Fibroblast of villous mesenchyme (primary cell): ENCODE data around the gene SIK2. TPM values are rescaled to one million over a fixed set of nuclear protein-coding genes. Genes with fewer than 3 reads are reported as not detected.

ENCODE experiments used
- DNase-seq: peaks from one replicate; pipeline ENCODE4 v3.0.0-alpha.2; 2010; ENCODE audit warnings: low read depth
- H3K4me3 ChIP-seq: 2 replicates; pipeline ENCODE4 v1.5.1; 2011; ENCODE audit warnings: low read depth, mild to moderate bottlenecking, low read length
- total RNA-seq: library from RNA; depleted of rRNA; stranded (reverse); fragments of >200 nt; gene quantifications from 2 replicates; pipeline ENCODE4 v1.2.3, GENCODE V29; 2012
- TF ChIP-seq, protein P1 (sequence below): IDR thresholded peaks from 2 replicates; pipeline ENCODE4 v1.5.1; 2012; ENCODE audit warnings: low read depth, mild to moderate bottlenecking, low read length; ENCODE audit not compliant: insufficient read depth

Gene SIK2
- total RNA-seq, 1 donor: 16.0 TPM

DNA sequence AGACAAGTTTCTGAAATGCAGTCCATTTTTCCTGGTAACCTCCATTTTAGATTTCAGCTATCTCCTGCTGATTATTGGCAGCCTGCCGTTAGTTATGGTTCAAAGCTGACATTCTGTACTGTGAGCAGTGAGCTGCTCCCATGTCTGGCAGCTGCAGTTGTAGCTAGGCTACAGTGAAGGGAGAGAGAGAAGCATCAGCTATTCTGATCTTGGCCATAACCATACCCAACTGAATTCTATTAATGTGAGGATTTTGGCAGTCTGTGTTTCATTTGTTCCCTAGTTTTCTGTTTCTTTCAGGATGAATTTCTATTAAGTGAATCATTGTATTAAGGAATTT lies 33.4 kb downstream of the SIK2 start:
- H3K4me3 ChIP-seq: no peak overlapping the region

DNA sequence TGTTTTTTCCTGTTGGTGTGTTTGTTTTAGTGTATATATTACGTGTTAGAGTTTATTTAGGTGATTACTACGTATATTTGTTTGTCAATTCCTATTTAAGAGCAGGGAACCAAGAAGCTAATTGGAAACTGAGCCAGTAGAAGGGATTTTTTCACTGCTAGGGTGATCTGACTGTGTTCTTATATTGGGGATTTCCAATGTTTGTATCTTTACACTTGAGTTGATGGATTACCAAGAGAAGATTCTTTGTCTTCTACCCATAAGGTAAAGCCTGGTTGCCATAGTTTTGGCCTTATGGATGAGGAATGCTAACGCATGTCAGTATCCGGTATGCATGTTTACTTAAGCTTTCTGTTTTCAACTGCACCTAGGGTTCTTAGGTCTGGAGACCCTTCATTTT lies 35.6 kb downstream of the SIK2 start:
- DNase-seq: no peak
- no peak overlapping the region for H3K4me3 ChIP-seq
- TF ChIP-seq, protein P1, sequence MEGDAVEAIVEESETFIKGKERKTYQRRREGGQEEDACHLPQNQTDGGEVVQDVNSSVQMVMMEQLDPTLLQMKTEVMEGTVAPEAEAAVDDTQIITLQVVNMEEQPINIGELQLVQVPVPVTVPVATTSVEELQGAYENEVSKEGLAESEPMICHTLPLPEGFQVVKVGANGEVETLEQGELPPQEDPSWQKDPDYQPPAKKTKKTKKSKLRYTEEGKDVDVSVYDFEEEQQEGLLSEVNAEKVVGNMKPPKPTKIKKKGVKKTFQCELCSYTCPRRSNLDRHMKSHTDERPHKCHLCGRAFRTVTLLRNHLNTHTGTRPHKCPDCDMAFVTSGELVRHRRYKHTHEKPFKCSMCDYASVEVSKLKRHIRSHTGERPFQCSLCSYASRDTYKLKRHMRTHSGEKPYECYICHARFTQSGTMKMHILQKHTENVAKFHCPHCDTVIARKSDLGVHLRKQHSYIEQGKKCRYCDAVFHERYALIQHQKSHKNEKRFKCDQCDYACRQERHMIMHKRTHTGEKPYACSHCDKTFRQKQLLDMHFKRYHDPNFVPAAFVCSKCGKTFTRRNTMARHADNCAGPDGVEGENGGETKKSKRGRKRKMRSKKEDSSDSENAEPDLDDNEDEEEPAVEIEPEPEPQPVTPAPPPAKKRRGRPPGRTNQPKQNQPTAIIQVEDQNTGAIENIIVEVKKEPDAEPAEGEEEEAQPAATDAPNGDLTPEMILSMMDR: no peak

More for the DNA sequence above, 33.4 kb downstream of the SIK2 start:
- peak; percentile 27 for DNase-seq
- TF ChIP-seq, protein P1: no peak

DNA sequence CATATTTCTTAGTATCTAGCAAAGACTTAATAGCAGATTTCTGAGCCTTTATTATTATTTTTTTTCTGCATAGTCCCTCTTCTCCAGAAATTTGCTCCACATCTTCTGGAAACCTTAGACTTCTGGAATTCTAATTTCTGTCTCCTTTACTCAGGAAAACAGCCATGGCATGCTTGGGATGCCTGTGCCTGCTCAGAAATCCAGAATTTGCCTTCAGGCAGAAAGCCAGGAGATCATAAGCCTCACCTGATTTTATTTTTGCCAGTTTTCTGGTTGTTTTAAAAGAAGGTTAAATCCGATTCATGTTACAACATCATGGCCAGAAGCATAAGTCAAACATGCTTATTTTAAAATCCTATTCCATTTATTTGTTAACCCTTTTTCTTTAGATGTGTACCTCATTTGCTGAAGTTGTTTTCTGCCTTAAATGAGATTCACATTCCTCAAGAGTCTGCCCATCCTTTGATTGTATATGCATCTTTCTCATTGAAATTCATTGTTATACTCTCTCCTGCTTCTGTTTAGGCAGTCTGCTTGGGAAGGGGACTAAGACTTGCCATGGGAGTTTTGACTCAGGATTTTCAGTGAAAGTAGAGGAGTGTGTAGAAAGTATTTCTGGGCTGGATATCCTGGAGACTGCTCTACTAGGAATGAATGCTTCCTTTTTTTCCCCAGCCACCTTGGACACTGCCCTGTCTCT lies 37.1 kb downstream of the SIK2 start:
- TF ChIP-seq, protein P1: no peak
- no peak for DNase-seq
- no peak overlapping the region for H3K4me3 ChIP-seq

DNA sequence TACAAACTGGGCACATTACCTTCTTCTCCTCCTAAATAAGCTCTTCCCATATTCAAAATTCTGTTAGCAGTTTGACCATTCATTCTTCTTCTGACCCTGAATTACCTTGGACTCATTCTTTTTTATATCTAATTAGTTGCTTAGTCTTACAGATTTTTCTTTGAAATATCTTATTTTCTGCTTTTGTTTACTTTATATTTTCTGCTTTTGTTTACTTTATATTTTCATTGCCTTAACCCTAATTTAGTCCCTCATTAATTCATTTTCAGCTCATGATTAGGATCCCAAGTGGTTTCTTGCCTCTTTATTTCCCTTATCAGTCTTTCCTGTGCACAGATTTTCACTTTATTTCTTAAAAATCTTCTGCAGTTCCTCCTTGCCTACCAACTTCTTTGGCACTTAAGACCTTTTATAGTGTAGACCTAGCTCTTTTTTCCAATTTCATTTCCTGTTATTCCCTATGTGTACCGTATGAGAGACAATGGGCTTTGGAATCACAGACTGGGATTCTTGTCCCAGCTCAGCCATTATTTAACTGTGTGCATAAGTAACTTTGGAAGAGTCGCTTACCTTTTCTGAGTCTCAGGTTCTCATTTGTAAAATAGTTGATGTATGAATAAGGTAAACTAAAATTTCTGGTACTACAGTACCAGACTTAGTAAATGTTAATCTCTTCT lies 39.2 kb downstream of the SIK2 start:
- no peak for DNase-seq
- TF ChIP-seq, protein P1: no peak
- H3K4me3 ChIP-seq: no peak overlapping the region

DNA sequence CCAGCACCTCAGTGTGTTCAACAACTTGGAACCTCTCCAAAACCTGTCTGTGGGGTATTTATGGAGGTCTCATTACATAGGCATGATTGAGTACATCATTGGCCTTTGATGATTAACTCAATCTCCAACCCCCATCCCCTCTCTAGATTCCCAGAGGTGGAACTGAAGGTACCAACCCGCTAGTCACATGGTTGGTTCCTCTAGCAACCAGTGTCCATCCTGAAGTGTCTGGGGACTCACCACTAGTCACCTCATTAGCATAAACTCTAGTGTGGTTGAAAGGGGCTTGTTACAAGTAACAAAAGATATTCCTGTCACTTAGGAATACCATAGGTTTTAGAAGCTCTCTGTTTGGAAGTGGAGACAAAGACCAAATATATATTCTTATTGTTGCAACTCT lies 40.3 kb downstream of the SIK2 start:
- DNase-seq: no peak
- TF ChIP-seq, protein P1: no peak
- H3K4me3 ChIP-seq: no peak overlapping the region

DNA sequence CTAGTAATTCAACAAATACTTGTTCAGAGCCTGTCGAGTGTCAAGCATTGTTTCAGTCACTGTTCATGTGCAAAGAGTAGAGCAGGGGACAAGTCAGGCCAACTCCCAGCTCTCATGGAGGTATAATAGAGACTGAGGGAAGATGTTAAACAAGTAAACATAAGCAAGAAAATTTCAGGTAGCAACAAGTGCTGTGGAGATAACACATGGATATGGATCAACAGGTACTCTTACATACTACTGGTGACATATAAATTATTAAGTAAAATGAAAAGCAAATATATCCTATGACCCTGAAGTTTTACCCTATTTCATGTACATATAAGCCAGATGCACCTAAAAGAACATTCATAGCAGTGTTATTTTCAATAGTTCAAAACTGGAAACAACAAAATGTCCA lies 42.7 kb downstream of the SIK2 start:
- H3K4me3 ChIP-seq: no peak overlapping the region
- DNase-seq: no peak
- TF ChIP-seq, protein P1: no peak
